T47D (cell line): ENCODE data around the gene CCDC183.

ENCODE experiments used
- DNase-seq, 2 experiments: peaks; one replicate each; pipeline versions ENCODE4 v3.0.0 to v3.0.0-alpha.2; 2011 to 2012; ENCODE audit warnings: low read depth in 1 of 2, low spot score in 1 of 2
- JUND ChIP-seq: IDR thresholded peaks from 2 replicates; pipeline ENCODE4 v1.6.1; 2012; ENCODE audit warnings: low read depth
- in situ Hi-C: cut with HindIII; loops from 2 replicates; pipeline ENCODE4 v1.10.0; 2016; ENCODE audit warnings: low sequenced_read_pairs, low pct_unique_long_range_greater_than_20kb

Gene CCDC183

DNA sequence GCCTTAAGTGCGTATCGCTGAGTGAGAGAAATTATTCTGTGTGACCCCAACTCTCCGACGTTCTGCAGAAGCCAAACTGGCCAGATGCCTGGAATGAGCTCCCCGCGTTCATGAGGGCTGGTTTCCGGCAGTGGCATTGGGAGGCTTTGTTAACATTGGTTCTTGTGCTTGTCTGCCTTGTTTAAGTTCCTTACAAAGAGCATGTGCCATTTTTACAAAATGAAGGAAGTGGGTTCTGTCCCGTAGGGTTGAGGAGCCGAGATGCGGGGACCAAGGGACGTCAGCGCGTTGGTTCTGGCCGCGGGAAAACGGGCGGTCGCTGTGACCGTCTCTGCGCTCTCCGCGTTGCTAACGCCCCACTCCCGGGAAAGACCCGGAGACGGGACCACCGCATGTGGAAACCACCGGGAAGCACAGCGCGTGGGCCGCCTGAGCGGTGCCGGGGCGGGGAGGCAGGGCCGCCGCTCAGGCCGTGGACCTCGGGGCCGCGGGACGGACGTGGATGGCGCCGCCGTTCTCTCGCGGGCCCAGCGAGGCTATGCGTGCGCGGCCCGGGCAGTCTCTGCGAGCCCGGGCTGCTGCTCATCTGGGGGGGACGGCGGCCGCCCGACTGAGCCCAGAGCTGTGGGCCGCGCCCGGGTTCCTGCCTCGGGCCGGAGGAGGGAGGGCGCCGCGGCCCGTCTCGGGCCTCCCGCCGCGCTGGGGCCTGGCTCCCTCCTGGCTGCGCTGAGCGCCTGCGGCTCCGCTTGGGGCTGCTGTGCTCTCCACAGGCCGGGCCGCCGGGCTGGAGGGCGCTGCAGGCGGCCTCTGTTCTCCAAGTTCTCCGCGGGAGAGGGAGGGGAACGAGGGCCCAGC lies 25.1 kb downstream of the CCDC183 start:
- in situ Hi-C loops = no loop called here
- no peak for TF ChIP-seq JUND
- DNase-seq = no peak

DNA sequence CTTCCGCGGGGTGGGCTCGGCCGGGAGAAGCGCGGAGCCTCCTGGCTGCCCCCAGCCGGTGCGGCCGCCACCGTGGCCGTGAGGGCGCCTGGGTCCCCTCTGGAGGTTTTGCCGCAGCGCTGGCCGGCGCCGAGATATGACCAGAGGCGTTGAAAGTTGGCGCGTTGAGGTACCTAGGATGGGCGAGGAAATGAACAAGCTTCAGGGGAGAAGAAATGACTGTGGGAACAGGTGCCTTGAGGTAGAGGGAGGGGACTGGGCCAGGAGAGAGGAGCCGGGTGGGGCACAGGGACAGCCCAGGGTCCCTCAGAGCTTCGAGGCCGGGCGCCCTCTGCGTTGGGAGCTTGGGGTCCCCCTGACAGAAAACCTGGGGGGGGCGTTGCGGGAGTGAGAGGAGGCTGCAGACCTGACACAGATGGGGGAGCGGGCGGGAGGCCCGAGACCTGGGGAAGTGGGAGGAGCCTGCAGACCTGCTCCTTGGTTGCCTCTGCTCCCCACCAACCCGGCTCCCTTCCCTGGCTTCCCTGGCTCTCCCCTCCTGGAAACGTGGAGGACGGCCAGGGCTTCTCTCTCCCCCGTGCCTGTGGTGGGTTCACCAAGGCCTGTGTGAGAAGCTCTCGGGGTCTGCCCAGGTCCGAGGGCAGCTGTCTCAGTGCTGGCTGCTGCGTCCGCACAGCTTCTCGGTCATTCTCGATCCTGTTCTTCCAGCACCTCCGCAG lies 25.8 kb downstream of the CCDC183 start:
- TF ChIP-seq JUND = no peak
- no peak for DNase-seq
- in situ Hi-C loops = no loop called here

DNA sequence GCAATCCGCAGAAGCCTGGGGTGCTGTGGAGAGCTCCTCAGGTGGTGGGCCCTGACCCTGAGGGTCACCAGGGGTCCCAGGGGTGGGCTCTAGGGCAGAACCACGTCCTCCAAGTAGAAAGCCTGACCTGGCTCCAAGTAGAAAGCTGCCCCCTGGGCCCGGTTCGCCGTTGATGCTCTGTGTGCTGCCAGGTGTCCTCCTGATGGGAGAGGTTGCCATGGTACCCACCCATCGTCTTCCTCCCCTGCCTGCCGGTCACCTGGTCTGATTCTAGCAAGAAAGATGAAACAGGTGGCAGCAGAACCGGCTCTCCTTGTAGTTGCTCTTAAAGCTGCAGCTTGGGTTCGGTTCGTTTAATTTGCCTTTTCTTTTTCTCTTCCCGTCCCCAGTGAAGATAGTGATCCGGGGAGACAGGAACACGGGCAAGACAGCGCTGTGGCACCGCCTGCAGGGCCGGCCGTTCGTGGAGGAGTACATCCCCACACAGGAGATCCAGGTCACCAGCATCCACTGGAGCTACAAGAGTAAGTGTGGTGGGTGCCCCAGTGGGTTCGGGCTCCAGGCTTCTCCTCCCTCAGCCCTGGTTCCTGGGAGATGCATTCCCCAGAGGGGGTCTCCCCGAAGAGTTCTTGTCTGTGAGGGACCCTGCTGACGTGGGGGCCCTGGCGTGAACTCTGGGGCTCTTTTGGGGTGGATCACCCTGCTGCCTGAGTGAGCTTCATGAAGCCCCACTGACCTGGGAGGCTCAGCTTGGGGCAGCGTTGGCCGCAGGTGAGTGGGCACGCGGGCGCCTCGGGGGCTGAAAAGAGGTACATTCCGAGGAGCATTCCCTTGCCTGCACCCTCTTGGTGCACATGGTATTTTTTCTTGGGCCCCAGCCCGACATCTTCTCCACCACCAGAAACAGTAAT lies 27.3 kb downstream of the CCDC183 start:
- DNase-seq = no peak
- in situ Hi-C loops = no loop called here
- TF ChIP-seq JUND = no peak

DNA sequence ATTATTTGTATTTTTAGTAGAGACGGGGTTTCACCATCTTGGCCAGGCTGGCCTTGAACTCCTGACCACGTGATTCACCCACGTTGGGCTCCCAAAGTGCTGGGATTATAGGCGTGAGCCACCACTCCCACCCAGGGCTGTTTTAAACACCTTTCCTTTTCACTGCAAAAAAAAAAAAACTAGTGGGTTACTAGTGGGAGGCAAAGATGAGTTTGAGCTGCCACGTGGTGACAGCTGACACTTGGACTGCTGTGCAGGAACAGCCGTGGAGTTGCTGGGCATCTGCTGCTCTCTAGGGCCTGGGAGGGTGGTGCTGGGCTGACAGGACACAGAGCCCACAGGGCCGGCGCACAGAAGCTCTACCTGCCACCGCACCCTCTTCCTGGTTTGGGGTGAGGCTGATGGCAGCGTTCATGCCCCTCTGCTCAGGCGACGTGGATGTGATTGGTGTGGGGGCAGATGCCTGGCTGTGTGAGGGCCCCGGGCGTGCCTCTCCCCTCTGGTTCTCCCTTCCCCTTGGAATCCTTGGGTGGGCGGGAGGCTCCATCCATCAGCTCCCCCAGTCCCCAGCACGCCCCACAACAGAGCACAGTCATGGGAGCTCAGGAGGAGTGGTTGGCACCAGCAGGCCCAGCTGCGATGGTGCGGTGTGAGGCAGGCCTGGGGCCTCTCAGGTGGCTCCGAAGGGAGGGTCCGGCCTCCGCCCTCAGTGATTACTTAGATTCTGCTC lies 28.5 kb downstream of the CCDC183 start:
- in situ Hi-C loops = no loop called here
- no peak for TF ChIP-seq JUND
- DNase-seq = no peak

DNA sequence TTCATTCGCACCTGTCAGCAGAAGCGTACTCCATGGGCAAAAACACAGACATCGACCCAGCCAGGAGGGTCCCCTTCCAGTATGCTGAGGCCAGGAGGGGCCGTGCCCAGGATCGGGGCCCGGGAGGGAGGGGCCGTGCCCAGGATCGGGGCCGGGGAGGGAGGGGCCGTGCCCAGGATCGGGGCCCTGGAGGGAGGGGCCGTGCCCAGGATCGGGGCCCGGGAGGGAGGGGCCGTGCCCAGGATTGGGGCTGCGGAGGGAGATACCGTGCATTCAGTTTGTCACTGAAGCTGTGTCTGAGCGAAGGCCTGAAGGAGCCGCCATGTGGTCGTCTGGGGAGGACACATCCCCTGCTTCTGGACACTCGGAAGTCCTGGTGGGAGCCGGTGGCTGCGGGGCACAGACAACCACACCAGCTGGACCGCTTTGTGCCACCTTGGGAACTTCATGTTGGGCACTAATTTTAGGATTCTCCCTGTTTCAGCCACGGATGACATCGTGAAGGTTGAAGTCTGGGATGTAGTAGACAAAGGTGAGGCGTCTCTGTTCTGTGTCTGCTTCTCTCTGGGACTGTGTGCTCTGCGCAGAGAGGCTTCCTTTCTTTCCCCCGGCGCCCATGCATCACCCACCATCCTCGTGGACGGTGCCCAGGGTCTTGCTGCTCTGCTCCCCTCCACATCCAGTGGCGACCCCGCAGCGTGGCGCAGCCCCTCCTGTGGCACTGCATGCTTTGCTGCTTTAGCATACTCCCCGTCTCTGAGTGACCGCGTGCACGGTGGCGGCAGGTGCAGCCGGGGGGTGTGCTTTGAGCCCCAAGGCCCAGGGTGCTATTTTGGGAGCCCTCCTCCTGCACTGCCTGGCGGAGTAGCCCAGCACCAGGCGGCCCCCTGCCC lies 29.4 kb downstream of the CCDC183 start:
- no peak for DNase-seq
- TF ChIP-seq JUND = no peak
- in situ Hi-C loops = no loop called here

DNA sequence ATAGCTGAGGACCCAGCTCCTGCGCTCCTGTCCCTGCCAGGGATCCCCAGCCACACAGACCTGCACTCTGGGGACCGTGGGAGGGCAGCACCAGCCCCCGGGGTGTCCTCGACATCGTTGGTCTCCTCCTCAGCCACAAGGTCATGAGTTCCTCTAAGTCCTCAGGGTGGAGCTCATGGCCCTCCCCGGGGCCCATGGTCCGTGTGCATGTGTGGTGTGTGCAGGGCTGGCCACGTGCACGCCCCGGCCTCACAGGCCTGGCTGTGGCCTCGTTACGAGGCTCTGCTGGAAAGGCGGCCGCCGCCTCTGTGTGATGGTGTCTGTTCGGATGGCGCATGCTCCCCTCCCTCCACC lies 30.0 kb downstream of the CCDC183 start:
- no peak for DNase-seq
- in situ Hi-C loops = no loop called here
- TF ChIP-seq JUND = no peak

DNA sequence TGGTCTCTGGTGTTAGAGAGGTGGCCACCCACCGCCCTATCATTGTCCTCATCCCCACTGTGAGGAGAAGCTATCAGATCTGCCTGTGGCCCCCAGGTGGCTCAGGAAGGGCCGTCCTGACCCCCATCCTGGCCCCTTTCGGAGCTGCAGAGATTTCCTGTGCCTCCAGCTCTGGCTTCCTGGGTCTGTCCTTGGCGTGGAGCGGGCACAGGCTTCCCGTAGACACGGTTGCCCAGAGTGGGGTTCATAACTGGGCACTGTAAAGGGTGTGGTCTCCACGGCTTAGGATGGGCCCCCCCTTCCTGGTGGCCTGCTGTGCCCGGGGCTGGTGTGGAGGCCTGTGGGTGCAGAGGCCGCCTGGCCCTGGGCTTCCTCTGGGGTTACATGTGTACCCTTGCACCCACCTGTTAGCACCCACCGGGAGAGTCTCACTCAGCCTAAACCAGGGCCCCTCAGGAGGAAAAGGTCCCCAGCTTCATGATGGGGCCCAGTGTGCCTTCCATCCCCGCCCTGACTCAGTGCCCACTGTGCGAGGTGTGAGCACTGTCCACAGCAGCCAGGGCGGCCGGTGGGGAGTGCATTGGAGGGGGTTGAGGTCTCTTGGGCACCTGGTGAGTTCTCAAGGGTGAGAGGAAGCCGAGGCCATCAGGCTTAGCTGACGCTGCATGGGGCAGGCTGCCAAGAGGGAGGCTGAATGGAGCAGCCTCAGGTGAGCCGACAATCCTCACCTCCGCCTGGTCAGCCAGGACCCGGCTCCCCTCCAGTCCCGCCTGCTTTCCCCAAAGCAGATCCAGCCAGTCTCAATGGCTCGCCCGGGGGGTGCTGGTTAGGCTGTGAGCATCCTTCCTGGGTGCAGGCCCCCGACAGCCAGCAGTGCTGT lies 30.8 kb downstream of the CCDC183 start:
- no peak for DNase-seq
- TF ChIP-seq JUND = no peak
- in situ Hi-C loops = no loop called here

DNA sequence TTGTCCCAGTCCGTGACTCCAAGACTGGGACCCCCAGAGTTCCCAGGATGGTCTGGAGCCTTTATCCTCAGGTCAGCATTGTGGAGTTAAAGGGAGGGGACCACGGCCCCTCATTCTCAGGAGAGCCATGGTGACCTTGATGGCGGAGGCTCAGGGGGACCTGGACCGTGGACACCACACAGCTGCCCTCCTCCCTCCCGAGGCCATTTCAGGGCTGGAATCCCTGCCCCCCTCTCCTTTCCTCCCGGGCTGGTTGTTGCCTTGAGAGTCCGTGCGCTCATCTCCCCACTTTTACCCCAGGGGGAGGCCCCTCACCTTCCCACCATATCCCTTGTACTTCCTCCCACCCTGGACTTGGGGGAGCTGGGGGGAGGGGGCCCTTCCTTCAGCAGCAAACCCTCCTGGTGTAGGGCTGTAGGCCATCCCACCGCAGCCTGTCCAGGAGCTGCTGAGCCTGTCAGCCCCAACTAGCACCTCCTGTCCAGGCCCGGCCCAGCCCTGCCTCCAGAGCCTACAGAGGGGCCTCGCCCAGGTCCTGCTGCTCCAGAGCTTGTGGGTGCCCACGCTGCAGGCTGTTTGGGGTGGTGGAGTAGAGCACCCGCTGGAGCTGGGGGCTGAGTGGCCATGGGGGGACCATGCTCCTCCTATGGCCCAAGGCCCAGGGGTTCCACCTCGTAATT lies 31.8 kb downstream of the CCDC183 start:
- no peak for TF ChIP-seq JUND
- no peak for DNase-seq
- in situ Hi-C loops = no loop called here

DNA sequence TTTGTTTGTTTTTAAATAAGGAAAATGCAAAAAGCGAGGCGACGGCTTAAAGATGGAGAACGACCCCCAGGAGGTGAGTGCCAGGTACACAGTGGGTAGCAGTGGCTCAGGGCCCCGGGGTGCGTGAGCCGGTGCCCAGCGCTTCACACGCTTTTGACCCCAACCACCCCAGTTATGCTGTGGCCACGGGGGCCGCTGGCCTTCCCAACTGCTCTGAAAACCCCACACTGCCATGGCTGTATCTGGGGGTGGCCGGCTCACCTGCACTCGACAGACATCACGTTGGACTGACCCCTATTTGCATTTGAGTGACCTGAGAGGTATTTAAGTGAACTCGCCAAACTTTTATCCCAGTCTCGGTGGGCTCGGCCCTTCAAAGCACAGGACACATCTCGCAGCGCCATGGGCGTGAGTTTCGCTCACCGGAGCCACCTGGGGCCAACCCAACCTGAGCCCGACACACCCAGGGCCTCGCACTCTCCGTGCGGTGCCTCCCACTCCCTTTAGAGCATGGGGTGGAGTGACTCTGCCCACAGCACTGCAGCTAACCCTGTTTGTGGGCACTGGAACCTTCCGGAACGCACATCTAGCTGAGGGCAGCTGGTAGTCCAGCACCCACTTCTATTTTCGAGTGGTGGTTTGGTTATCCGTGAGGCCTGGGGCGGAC lies 32.5 kb downstream of the CCDC183 start:
- no peak for TF ChIP-seq JUND
- no peak for DNase-seq

More for the DNA sequence above, 32.5 kb downstream of the CCDC183 start:
- in situ Hi-C loops = no loop called here
